EH (cell line): Measurements from ENCODE around the gene PRDM5.

Experiments
- DNase-seq: peaks from one replicate; pipeline ENCODE4 v3.0.0-alpha.2; 2015; ENCODE audit warnings: low read depth

The PRDM5 gene

DNA sequence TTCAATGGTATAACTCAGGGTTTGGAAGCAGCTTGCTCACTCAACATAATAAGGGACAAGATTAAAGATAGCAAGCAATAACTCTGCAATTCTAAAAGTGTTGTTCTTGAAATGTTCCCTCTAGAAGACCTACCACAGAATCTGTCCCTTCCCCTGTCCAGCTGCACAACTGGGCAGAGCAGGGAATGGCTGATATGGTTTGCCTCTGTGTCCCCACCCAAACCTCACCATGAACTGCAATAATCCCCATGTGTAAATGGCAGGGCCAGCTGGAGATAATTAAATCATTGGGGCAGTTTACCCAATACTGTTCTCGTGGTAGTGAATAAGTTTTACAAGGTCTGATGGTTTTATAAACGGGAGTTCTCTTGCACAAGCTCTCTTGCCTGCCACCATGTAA lies 19.1 kb downstream of the PRDM5 start:
- DNase-seq, result no peak

DNA sequence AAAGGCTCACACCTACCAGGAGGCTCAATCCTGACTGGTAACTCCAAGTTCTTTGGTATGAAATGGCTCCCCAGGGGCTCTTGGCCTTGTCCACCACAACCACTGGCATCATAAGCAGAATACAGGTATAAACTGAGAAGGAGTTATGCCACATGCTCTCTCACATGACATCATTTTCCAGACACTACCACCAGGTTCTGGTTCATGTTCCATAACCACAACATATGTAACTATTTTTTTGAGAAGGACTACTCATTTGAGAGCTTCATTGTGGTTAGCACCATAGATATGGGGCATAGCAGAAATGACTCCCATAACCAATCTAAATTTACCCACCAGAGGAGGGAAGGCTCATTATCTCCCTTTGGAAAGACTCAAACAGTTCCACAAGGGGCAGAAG lies 19.6 kb downstream of the PRDM5 start:
- no peak for DNase-seq

DNA sequence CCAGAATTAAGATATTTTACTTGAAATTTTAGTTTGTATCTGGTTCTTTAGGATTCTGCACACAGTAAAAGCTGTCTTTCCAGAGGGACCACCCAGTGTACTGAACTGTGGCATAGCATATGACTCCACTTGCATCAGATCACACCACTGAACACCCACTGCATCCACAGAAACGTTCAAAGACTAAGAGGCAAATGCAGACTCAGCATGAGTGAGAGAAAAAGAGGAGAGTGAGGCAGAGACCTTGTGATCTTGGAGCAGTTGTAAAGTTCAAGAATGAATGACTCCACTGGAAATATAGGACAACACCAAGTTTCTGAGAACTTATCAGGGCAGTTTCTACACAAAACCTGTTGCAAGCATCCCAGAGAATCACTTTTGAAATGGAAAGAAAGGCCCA lies 20.8 kb downstream of the PRDM5 start:
- DNase-seq, result no peak

DNA sequence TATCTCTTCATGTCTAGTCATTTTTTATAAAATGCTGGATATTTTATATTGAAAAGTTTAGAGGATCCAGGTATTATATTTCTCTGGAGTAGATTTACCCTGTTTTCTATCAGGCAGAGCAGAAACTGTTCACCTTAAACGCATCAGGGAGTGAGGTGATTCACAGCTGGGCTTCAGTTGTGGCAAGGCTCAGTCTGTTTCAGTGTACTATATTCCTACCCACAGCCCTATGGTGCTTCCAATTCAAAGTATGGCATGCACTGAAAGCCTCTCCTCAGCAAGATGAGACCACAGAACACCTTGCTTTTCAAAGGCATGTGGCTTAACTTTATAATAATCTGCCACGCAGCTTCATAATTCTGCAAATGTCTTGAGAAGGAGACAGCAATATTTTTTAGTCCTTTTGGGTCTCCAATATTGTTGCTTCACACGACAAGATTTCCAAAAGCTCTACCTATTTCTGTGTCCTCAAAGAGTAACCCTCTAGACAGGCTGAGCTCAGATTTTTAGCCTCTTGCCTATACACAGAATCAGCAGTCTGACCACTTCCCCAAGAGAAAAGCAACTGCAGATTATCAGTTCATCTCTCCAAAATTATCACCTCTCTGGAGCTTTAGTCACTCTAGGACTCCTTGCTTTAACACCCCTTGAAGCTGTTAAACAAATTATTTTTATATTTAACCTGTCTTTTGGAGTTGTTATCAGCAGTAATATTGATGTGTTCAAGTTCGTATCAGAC lies 24.4 kb downstream of the PRDM5 start:
- no peak for DNase-seq

DNA sequence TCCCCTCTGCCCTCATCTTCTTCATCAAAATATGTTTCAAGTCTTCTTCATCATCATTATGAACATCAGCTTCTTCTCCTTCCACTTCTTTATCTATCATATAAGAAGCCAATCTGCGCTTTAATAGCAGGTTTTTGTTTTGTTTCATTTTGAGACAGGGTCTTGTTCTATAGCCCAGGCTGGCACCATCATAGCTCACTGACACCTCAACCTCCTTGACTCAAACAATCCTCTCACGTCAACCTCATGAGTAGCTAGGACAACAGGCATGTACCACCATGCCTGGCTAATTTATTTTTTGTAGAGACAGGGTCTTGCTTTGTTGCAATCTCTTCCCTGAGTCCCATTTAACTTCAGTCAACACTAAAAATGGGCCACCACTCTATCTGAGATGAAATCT lies 27.0 kb downstream of the PRDM5 start:
- DNase-seq, result no peak

DNA sequence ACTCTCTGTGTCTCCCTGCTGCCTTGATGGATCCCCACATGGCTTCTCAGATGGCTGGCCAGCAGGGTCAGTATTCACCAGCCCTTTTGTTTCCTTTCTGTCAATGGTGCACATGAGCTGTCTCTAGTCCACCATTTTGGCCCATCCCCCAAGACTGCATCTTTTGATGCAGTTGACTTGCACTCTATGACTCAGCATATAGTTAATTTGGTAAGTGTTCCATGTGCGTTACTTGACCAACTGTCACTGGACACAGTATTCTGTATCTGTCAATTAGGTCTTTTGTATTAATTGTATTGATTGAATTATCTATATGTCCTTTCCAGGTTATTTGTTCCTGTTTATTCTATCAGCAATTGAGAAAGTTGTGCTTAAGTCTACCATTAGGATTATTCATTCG lies 29.2 kb downstream of the PRDM5 start:
- DNase-seq, result no peak

DNA sequence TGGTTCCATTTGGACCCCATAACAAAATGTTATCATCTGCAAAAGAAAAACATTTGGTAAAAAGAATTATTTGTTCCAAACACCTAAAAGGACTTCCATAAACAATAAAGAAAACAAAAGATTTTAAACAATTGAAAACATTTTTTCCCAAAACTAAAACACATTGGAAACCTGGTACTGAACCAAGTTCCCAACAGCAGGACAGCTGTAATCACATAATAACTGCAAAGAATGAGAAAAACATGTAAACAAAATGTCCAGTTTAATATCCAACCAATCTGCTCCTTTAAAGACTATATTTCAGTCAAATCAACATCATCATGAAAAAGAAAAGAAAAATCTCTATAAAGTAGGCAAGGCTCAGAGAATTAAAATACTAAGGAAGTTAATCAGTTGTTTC lies 36.3 kb downstream of the PRDM5 start:
- no peak for DNase-seq

DNA sequence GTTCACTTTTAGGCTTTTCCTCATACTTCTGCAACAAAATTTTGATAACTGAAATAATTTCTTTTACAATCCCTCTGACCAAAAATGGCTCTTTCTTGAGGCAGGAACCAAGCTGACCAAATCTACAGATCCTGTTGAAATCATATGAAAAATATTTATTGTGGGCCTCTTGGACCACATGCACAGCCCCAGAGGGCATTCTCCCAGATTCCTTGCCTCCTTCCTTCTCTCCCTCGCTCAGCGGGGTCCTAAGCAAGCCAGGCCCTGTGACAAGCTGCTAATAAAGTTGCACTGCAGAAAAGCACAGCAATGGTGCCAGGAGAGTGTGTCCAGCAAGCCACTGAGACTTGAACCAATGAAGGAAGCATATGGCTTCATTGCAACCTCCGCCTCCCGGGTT lies 40.7 kb downstream of the PRDM5 start:
- peak; percentile 25 for DNase-seq

DNA sequence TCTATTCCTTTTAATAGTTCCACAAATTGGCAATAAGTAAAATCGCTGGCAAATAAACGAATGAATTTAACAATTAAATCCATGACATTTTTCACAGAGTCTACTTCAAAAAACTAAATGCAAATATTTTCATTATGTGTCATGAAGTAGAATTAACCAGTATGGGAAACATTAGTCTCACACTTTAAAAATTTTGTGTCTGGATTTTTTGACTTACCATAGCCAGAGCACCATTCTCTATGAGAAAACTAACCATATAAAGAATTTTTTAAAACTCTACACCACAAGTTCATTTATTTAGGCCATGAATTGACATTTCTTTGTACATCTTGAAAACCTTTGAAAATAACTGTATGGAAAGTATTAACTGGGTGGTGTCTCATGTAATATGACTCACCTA lies 41.2 kb downstream of the PRDM5 start:
- DNase-seq, result peak; percentile 23

DNA sequence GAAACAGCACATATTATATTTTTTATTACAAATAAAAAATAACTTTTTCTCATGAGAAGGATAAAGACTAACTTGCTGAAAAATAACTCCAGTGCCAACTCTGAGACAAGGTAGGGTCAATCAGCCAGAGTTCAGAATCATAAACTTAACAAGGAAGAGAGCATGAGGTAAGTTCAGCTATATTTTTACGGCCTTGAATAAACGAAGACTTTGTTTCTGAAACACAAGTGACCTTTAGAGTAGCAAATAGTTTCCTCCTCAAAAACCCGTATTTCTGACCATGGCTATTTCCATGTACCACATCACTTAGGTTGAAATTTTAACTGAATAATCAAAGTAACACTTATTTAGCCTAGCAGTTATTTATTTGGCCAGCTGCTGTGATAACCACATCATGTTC lies 45.5 kb downstream of the PRDM5 start:
- DNase-seq, result no peak

DNA sequence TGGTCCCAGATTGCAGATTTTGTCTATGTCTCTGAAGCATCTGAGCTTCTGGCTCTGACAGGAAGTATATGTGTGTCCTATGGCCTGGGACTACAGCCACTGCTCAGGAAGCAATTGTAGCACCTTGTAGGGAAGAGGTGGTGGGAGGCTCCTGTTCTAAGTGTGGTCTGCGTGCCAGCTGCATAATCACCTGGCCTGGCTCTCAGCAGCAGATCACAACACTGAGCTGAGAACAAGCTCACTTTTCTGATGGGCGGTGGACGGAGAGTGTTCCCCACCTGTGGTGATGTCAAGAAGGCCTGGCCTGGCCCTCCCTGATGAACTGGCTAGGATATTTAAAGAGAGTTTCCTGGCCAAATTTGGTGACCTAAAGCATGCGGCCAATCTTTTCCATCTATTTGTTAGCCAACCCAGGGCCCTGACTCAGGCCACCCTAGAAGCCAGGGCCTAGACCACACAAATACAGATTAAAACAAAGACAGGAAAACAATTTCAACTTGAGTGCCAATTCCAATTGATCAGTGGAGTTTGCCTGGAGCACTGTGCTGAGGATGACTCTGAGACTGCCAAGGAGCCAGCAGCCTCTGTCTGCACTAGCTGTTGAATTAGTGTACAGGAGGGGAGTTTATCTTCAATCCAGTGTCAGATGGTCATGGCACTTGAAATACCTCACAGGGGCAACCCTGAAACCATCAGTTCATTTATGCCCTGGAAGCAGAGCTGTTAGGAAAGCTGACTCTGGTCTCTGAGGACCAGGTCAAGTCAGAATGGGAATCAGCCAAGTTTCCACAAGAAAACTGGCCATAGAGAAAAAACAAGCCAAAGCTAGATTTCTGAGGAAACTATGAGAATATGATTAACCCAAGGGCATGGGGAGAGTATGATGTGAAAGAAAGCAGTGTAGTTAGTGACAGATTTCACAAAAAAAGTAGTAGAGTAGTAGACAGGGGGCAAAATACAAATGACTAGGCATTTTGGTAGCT lies 47.4 kb downstream of the PRDM5 start:
- no peak for DNase-seq

DNA sequence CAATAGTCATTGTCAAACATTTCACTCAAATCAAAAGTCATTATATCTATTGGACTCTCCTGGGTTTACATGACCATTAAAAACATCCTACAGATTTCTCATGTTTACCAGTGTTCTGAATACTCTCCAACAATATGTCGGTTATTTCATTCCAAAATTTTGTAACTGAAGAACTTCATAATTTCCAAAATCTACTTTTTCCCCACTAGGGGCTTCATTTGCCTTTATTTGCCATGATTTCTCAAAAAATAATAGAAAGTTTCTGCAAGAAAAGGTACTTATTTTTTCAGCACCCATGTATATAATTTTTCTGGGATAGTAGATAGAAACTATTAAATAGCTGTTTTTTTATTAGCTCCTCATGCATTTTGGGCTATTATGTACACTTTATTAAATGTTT lies 49.0 kb downstream of the PRDM5 start:
- DNase-seq, result no peak

DNA sequence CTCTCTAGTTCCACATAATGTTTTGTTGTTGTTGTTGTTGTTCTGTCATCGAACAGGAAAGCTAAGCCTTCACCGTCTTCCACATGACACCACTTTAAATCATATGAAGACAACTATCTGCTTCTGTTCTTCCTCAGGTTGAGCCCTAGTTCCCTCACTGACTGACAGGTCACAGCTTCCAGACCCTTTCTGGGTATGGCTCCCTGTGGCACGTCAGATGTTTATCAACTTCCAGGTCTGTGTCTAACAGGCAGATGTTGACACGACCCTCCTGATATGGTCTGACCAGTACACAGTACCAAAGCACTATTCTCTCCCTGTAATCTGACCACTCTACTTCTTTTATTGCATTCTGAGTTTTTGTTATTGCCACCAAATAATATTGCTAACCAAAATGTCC lies 51.4 kb downstream of the PRDM5 start:
- no peak for DNase-seq

DNA sequence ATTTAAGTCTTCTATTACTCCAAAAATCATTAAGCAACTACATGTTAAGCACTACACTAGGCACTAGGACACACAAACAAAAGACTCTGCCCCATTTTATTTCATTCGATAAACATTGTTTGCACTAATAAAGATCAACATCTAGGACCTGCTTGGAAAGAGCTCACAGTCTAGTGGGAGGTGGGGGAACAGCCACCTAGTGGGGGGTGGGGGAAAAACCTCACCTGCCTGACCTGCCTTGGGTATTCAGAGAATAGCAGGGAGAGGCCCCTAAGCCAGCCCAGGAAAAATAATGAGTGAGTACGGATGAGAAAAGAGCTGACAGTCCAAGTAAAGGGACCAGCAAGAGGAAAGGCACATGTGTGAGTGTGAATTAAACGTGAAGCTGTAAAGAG lies 52.2 kb downstream of the PRDM5 start:
- DNase-seq, result no peak

DNA sequence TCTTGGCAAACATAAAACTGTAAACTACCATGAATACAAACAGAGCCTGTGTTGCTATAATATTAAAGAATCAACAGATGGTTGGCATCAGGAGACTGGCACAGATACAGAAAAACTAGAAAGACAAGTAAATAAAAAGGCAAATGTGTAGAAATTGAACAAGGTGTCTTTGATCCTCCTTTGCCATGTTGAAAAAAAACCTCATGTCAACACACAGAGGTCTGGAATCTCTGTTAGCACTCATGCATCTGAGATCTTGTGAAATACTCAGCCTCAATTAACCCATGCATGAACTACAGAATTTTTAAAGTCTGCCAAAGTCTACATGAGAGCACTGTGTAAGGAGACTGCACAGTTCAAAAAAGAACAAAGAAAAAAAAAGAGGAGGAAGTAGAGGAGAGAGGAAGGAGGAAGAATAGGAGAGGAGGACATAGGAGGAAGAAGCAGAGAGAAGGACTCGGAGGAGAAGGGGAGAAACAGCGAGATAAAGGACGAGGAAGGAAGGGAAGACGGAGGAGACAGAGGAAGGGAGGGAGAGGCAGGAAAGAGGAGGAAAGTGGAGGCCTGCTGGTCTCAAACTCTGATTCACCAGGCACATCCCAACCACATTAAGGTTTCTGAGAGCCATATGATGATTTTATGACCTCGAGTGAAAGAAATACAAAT lies 52.8 kb downstream of the PRDM5 start:
- DNase-seq, result no peak

DNA sequence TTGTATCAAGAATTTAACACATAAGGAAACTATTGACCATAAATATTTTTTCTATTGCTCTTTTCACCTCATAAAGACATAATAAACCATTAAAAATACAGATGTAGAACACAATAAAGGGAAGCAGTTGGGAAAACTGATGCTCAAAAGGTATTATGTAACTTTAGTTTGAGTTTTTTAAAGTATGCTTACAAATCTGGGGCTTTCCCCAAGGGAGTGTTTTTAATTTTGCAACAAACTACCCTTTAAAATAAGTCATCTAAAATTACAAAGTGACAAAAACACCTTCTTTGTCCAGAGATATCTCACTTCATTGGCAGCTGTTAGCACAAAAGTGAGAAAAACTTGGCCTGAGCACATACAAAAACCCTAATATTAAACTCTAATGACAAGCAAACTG lies 55.0 kb downstream of the PRDM5 start:
- no peak for DNase-seq

DNA sequence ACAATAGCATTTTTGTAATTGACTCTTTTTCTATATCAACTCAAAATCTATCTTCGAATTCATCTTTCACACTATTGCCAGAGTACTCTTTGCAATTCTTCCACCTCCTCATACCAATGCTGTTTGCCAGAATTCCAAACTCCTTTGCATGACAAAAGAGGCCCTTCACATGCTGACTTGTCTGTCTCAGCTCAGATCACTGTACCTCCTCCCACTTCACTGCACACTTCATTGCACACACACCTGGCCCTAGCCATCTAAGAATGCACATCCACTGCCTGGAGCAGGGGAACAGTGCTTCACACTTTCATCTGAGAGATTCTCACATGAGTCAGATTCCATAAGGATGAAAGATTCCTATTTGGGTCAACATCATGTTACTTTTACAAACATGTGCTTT lies 56.5 kb downstream of the PRDM5 start:
- no peak for DNase-seq

DNA sequence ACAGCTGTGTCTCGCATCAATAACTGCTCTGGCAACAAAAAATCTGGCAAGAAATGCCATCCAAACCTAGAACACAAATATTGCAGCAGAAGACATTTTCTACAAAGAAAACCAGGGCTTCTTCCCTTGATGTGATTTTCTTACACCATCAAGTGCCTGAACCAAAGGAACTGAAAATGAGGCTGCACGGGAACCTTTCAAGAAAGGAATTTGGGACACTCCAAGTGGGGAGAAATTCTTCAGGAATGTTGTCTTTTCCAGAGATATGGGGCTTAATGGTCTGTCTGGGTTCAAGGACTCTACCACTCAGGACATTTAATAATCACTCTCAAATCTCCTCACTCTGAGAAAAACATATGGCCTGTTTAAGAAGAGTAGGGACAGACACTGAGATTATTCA lies 57.6 kb downstream of the PRDM5 start:
- DNase-seq, result peak; percentile 58

DNA sequence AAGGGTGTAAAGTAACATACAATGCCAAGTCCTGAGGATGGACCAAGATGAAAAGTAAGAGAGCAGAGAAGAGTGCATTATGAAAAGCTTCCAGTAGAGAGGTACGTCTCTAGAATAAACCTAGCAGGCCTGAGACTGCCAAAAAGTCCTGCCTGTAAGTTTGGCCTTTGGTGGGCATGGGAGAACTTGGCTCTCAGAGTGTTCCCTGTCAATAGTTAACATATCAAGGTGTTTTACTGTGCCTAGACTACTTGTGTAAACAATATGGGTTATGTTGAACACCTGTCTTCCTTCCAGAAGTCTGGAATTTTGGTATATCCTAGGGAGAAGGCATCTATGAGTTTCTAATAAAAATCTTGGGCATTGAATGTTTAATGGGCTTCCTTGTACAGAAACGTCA lies 60.1 kb downstream of the PRDM5 start:
- no peak for DNase-seq

DNA sequence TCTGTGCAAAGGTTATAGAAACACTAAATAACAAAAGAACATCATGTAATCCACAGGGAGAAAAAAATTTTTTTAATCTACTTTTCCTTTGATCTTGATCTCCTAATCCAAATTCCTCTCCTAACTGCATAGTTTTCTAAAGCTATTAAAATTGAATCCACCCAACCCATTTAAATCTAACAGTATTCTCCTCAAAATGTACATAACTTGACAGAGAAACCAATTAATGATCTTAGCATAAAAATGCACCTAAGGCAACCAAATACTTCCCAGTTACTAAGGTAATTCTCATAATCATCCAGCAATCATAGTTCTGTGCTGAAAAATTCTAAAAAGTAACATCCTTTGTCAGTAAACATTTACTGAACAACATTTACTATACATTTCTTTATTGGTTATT lies 60.7 kb downstream of the PRDM5 start:
- no peak for DNase-seq

DNA sequence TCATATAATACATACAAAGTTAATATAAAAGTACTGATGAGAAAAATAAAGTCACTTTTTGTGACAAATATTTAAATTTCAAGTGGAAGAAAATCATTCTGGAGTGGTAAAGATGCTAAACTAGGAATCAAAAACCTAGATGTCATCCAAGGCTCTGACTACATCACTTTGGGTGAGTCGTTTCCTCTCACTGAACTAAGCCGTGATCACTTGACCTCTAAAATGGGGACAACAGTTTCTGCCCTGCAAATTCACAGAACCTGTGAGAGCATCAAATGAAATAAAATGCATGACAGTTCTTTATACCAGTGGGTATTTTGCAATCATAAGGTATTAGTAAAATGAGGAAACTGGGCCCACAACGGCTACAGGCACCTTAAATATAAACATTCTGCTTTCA lies 63.8 kb downstream of the PRDM5 start:
- DNase-seq, result peak; percentile 65

DNA sequence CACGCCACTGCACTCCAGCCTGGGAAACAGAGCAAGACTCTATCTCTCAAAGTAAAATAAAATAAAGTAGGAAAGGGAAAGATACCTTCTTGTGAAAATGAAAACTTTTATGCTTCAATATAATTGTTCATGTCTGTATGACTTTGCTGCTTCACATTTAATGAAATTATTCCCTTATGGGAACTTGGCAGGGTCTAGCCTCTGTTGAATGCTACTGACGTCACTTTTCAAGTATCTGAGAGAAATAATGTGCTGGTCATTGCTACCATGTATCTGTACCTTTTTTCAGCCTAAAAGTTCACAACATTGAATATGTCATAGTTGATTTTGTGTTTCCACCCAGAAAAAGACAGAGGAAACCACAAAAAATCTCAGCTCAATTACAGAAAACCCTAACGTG lies 65.2 kb downstream of the PRDM5 start:
- peak; percentile 66 for DNase-seq

DNA sequence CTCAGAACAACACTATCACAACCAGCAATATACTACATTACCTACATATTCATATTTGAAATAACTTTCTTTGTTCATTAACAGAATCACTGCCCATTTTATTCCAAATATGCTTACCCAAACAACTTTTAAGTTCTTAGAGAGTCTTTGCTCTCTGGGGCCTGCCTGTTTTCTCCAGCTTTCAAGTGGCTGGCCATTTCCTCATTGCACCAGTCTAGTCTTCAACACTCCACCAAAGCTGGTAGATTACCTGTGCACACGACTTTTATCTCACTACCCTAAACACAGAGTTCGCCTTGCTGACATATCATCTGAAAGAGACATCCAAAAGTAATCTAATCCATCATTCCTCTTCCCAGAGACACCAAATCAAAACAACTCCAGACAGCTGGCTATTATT lies 66.2 kb downstream of the PRDM5 start:
- no peak for DNase-seq
